Suprapubic skin (tissue), 4 donors: ENCODE measurements around the gene USP35.

Source experiments
- CTCF ChIP-seq, 2 donors: fragments of 200-600 bp in 1 of 2; fragments of 450-650 bp in 1 of 2; sonication (generic) in 1 of 2; IDR thresholded peaks; one replicate each; pipeline ENCODE4 v1.5.1; 2016 to 2019; ENCODE audit warnings: antibody characterized with exemption in 2 of 2, mild to moderate bottlenecking in 1 of 2, moderate library complexity in 1 of 2
- POLR2A ChIP-seq, 2 donors: fragments of 450-650 bp; IDR thresholded peaks; one replicate each; pipeline ENCODE4 v1.6.1; 2017; ENCODE audit warnings: antibody characterized with exemption in 2 of 2, mild to moderate bottlenecking in 2 of 2, moderate library complexity in 2 of 2
- POLR2AphosphoS5 ChIP-seq, 3 donors: sonication (generic); formaldehyde crosslinking; IDR thresholded peaks; one replicate each; pipeline ENCODE4 v1.6.1; 2017; ENCODE audit warnings: antibody characterized with exemption in 3 of 3

- TF ChIP-seq POLR2AphosphoS5 (IDR thresholded peaks at IDR 0.05): no peak
- TF ChIP-seq CTCF (IDR thresholded peaks at IDR 0.05): no peak
- no peak for TF ChIP-seq POLR2A (IDR thresholded peaks at IDR 0.05)
These were observed 39.1 kb upstream of the USP35 start for GRCh38 chr11:78149646-78150045.
